ENCODE measurements around the gene AGAP1.

DNA sequence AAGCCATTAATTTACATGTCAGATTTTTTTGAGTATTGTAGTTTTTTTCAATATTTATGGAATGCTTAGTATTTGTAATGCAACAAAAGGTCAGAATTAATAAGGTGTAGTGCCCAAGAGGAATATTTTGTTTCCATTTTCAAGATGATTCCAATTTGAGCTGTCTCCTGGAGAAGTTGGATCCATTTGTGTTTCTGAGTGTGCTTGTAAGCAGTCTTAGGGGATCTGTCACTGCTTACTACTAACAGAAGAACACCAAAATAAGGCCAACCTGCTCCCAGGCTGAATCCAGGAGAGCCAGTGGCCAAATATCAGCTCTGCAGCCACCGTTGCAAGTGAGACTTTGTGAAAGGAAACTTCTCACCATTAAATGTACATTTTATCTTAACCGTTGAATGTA, 129.9 kb downstream of the AGAP1 start:
- TF ChIP-seq, protein P1, sequence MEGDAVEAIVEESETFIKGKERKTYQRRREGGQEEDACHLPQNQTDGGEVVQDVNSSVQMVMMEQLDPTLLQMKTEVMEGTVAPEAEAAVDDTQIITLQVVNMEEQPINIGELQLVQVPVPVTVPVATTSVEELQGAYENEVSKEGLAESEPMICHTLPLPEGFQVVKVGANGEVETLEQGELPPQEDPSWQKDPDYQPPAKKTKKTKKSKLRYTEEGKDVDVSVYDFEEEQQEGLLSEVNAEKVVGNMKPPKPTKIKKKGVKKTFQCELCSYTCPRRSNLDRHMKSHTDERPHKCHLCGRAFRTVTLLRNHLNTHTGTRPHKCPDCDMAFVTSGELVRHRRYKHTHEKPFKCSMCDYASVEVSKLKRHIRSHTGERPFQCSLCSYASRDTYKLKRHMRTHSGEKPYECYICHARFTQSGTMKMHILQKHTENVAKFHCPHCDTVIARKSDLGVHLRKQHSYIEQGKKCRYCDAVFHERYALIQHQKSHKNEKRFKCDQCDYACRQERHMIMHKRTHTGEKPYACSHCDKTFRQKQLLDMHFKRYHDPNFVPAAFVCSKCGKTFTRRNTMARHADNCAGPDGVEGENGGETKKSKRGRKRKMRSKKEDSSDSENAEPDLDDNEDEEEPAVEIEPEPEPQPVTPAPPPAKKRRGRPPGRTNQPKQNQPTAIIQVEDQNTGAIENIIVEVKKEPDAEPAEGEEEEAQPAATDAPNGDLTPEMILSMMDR (IDR thresholded peaks at IDR 0.05): no peak
- TF ChIP-seq POLR2A (IDR thresholded peaks at IDR 0.05): no peak
